IPS DF 6.9 (cell line): ENCODE results near the gene MS4A5.

Experiments used
- DNase-seq: peaks from one replicate; pipeline ENCODE4 v3.0.0-alpha.2; 2013; ENCODE audit warnings: low read depth, low spot score
- H3K27ac ChIP-seq: one replicate; pipeline ENCODE4 v1.5.1; 2013; ENCODE audit warnings: low read length, control low read depth
- H3K27me3 ChIP-seq: 2 replicates; pipeline ENCODE4 v1.6.1; 2013; ENCODE audit warnings: mild to moderate bottlenecking, low read length; ENCODE audit not compliant: control insufficient read depth, insufficient read depth
- H3K36me3 ChIP-seq: 2 replicates; pipeline ENCODE4 v1.6.1; 2013; ENCODE audit warnings: low read length; ENCODE audit not compliant: control insufficient read depth, insufficient read depth
- H3K4me1 ChIP-seq: 2 replicates; pipeline ENCODE4 v1.6.1; 2013; ENCODE audit warnings: low read length; ENCODE audit not compliant: control insufficient read depth, insufficient read depth
- H3K4me3 ChIP-seq: 2 replicates; pipeline ENCODE4 v1.5.1; 2013; ENCODE audit warnings: mild to moderate bottlenecking, low read length
- H3K9me3 ChIP-seq: 2 replicates; pipeline ENCODE4 v1.6.1; 2013; ENCODE audit warnings: low read length, inconsistent platforms; ENCODE audit not compliant: control insufficient read depth, insufficient read depth
- WGBS: extraction: QIAGEN DNeasy Blood & Tissue Kit; methylation state at CpG from one replicate; pipeline ENCODE4 v1.1.7; 2013; ENCODE audit warnings: mixed read lengths, missing lambda C conversion rate; ENCODE audit not compliant: insufficient read length, insufficient coverage; 5-methylcytosine and 5-hydroxymethylcytosine counted together

Gene MS4A5

DNA sequence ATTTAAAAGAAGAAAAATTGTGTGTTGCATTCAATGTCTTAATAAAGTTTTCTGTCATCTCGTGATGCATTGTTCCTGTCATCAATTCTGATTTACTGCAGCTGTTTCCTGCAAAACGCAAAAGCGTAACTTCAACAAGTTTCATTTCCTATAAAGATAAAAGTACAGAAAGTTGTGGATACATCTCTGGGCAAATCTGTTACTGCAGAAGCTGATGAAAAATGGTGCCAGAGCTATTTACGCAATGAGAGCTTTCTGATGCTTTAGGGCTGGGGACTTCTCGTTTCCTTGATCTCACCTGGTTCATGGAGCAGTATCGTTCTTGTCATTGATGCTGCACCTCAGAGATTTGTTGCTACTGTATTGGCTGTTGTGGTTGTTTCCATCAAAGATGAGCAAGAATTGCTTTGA, 47.7 kb downstream of the MS4A5 start:
- H3K27ac ChIP-seq: no peak overlapping the region
- WGBS: no CpG with 5 or more reads among the region's 6 CpGs
- H3K36me3 ChIP-seq: no peaks in the 10 kb centered on the region
- no peaks in the 10 kb centered on the region for H3K4me1 ChIP-seq
- no peak for DNase-seq
- no peaks in the 10 kb centered on the region for H3K9me3 ChIP-seq
- no peak overlapping the region for H3K4me3 ChIP-seq
- no peaks in the 10 kb centered on the region for H3K27me3 ChIP-seq

- H3K27me3 ChIP-seq: no peaks in the 10 kb centered on the region
- no peaks in the 10 kb centered on the region for H3K9me3 ChIP-seq
- no peak for DNase-seq
- H3K4me3 ChIP-seq: no peak overlapping the region
- H3K36me3 ChIP-seq: no peaks in the 10 kb centered on the region
- WGBS: no CpG with 5 or more reads among the region's 2 CpGs
- H3K27ac ChIP-seq: no peak overlapping the region
- H3K4me1 ChIP-seq: no peaks in the 10 kb centered on the region
These were observed 53.0 kb downstream of the MS4A5 start for GRCh38 chr11:60482361-60482760.

DNA sequence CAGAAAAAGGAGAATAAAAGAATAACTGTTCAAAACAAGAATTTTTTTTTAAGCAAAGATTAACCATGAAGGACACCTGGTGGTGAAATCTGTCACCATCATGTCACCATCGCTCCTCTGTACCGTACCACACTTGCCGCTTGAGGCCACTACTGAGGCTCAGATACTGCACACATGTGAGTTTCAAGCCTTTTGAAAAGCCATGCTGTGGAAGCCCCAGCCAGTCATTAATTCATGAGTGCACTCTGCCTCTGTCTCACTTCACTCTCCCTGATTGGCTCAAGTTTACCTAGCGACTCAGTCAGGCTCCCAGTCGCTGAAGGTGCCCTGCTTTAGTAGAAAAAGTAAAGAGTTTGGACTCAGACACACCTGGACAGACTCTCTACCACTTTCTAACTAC, 56.6 kb downstream of the MS4A5 start:
- no peaks in the 10 kb centered on the region for H3K27me3 ChIP-seq
- H3K27ac ChIP-seq: no peak overlapping the region
- no peaks in the 10 kb centered on the region for H3K36me3 ChIP-seq
- no peak for DNase-seq
- H3K4me3 ChIP-seq: no peak overlapping the region
- no peaks in the 10 kb centered on the region for H3K9me3 ChIP-seq
- no CpG with 5 or more reads among the region's 5 CpGs for WGBS
- no peaks in the 10 kb centered on the region for H3K4me1 ChIP-seq

DNA sequence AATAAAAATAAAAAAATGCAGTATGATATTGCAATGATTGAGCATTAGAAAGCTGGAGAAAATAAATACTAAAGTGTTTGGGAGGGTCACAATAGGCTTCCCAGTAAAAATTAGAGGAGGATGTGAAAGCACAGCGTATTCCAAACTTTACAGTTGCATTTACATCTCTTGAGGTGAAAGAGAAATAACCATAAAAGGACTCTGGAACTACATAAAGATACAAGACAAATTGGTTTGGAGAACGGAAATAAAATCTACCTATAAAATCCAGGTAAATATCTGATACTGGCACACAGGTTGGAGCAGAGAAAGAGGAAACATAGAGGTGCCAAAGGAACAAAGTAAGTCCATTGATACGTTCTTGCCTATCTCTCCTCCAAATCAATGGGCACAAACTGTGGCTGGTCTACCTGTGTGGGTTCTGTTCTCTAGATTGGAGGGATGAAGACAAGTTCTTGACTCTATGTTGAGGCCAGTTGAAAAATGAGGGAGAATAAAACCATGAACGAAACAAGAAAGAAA, 63.2 kb downstream of the MS4A5 start, which contains the start of gene MS4A12:
Gene MS4A12 (plus strand): TSS at position 291 of the 522 bp plus-strand sequence. CDS start 4,541 bp downstream, outside the sequence.
- Histone ChIP-seq H3K36me3 (no peaks in the 10 kb centered on the region), H3K27me3 (no peaks in the 10 kb centered on the region), H3K4me1 (no peaks in the 10 kb centered on the region), H3K27ac (no peak within 1 kb of the TSS), H3K4me3 (no peak within 1 kb of the TSS), H3K9me3 (no peaks in the 10 kb centered on the region)
- no CpG with 5 or more reads among the region's 4 CpGs for WGBS
- DNase-seq: no peak

DNA sequence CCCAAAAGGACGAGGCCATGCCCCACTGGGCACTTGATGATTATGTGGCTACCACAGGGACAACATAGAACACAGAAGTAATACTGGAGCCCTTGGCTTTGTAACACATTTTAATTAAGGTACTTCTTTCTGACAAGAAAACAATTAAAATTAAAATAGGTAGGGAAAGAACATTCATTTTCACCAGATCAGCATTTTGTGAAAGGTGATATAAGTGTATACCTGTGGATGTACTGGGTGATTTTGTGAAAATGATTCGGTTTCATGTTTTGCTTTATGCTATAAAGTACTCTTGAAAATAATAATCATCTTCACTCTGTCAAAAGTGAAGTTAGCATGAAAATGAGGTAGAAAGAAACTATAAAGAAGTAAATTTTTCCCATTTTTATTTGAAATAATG, 64.1 kb downstream of the MS4A5 start:
- peaks cover 3% of the 10 kb centered on the region; the same call in 1 of the 2 replicates for H3K4me1 ChIP-seq

More for the DNA sequence above, 64.1 kb downstream of the MS4A5 start:
- H3K4me3 ChIP-seq: no peak overlapping the region
- no peak overlapping the region for H3K27ac ChIP-seq
- H3K27me3 ChIP-seq: no peaks in the 10 kb centered on the region
- no peaks in the 10 kb centered on the region for H3K36me3 ChIP-seq
- no peak for DNase-seq
- H3K9me3 ChIP-seq: no peaks in the 10 kb centered on the region
- WGBS: no CpG with 5 or more reads among the region's 2 CpGs
